GM19238 (cell line): ENCODE data around the gene ZKSCAN5.
"Not testable (repeated sequence)": the region's sequence is repeated elsewhere in the genome, so short reads cannot be mapped to it uniquely, and the experiment has no call there.

Source experiments
- DNase-seq: peaks from one replicate; pipeline ENCODE4 v3.0.0; 2011; ENCODE audit warnings: low spot score; ENCODE audit not compliant: insufficient read length

Gene ZKSCAN5

DNA sequence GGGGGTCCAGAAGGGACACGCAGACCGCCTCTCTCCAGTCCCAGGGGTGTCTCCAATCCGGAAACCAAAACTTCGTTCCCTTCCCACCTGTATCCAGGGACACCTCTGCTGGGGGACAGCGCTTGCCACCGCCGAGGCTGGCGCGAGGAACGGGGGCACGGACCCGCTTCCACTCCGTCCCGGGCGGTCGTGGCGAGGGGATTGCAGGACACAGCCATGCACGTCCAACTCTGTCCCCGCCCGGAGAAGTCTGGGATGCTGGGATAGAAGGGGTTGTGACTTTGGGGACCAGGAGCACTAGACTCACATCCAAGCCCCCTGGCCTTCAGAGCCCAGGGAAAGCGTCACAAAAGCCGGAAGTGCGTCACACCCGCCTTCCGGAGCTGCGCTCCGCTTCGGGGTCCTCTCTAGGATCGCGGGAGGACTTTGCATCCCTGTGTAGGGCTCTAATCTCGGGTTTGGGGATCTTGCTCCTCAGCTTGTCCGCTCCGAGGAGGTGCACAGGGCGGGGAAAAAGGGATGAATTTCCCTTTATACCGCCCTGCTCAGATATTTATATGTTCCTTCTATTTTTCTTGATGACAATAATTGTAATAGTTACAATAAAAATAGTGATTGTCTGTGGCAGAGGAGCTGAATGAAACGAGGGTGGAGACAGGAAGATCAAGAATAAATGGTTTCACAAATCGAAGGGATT, 47.5 kb downstream of the ZKSCAN5 start, which contains the start of gene FAM200A:
Gene FAM200A (minus strand): TSS at position 348 of the 697 bp plus-strand sequence. CDS start 3,707 bp downstream, outside the sequence.
- DNase-seq: peak; percentile 95

DNA sequence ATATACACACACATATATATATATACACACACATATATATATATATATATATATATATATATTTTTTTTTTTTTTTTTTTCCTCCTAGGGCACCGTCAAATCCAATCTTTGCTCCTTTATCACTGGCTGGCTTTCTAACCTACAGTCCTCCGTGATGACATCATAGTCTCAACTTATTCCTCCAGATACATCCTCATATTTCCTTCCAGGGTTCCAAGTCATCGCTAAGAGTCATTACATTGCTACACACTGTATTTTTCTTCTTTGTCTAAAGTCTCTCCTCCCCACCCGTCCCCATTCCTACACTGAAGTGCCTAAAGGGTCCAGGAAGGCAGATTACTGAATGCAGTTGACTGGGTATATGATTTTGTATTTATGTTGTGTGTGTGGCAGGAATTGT, 48.6 kb downstream of the ZKSCAN5 start:
- no peak for DNase-seq

DNA sequence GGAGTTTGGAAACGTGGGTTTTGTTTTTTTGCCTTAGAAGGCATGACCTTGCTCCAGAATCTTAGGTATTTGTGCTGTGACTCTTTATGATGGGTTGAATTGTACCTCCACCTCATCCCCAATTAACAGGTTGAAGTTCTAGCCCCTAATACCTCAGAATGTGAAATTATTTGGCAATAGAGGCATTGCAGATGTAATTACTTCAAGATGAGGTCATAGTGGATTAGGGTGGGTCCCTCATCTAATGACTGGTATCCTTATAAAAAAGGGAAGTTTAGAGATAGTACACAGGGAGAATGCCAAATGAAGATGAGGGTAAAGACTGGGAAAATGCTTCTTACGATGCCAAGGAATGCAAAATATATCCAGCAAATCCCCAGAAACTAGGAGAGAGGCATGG, 50.5 kb downstream of the ZKSCAN5 start:
- DNase-seq: no peak

DNA sequence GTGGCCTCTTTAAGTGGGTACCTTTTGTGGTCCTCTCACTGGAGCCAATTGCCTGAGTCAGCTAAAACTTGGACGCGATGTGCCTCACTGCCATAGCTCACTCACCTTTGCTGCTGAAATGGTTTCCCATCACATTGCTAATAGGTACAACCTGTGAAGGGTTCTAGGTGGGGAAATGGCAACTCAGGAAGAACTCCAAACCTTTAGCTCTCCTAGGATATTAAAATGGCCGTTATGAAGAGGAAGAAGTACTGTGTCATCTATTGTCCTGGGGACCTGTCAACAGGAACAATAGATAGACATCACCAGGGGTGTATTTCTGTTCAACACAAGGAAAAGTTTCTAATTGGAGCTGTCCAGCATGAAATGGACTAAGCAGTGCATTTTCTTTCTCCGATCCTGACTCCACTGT, 52.7 kb downstream of the ZKSCAN5 start:
- DNase-seq: no peak

DNA sequence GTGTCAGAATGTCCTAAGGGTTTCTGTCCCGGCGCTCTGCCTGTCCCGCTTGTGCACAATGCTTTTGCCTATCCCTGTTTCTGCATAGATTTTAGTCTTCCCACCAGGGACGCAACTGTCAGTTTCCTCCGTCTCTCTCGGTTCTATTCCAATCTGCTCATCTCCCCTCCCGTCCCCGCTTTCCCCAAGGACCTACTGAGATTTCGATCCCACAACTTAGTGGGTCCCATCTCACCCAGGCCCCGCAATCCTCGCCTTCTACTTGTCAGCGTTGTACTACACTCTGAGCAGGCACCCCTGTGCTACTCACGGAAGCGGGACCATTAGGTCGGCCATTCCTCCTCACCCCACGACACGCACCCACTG, 53.5 kb downstream of the ZKSCAN5 start:
- DNase-seq: no peak

DNA sequence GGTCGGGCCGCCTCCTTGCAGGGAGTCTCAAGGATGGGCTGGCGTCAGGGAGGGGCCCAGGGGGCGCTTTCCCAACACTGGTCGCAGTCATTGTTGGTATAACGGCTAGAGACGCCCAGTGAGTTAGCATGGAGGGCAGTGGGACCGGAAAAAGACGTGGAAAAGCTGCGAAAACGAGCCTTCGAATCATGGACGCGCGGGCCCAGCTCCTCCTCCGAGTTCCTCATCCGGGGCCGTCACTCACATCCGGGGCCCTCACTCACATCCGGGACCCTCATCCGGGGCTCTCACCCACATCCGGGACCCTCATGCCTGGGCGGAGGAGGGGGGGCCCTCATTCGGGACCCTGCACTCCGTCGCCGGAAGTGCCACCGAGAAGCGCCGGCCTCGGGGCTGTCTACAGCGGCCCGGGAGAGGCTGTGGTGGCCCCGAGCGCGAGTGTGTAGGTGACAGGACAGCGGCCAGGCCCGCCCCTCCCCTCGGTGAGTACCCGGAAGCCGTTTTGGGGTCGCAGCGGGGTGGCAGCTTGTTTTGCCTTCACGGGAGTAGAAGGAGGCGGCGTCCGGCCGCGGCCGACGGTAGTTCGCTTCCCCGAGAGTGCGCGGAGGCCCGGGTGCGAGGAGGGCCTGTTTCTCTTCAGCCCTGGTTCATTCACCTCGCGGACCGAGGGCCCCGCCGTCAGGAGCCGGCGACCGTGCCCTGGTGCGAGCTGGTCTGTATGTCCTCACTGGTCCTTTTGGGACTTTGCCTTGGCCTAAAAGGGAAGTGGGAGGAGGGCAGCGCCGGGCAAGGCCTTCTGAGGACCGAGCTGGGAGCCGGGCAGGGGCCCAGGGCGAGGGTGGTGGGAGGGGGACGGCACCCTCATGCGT, 54.1 kb downstream of the ZKSCAN5 start, which contains the start of gene ZNF655:
Gene ZNF655 (plus strand): TSS at position 337 of the 869 bp plus-strand sequence. CDS start 1,918 bp downstream, outside the sequence.
- peak; percentile 94 for DNase-seq

DNA sequence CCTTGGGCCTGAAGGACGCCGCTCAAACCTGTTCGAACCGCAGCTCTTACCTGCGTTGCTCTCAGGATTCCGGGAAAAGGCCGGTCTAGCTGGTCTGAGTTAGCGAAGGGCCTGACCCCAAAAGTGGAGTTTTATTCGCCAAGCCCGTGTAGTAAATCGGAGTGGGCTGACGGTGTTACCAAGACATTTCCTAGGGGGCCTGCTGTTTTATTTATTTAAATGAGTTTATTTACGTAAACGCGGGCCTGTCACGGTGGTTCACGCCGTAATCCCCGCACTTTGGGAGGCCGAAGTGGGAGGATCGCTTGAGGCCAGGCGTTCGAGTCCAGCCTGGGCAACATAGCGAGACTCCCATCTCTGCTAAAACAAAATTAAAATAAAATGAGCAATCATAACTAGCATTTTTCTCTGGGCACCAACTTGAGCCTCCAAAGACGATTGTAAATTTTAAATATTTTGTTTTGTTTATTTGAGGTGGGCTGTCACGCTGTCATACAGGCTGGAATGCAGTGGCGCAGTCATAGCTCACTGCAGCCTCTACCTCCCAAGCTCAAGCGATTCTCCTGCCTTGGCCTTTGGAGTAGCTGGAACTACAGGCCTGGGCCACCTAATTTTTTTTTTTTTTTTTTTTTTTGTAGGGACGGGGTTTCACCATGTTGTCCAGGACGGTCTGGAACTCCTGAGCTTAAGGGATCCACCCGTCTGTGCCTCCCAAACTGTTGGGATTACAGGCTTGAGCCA, 54.9 kb downstream of the ZKSCAN5 start:
- DNase-seq: no peak

DNA sequence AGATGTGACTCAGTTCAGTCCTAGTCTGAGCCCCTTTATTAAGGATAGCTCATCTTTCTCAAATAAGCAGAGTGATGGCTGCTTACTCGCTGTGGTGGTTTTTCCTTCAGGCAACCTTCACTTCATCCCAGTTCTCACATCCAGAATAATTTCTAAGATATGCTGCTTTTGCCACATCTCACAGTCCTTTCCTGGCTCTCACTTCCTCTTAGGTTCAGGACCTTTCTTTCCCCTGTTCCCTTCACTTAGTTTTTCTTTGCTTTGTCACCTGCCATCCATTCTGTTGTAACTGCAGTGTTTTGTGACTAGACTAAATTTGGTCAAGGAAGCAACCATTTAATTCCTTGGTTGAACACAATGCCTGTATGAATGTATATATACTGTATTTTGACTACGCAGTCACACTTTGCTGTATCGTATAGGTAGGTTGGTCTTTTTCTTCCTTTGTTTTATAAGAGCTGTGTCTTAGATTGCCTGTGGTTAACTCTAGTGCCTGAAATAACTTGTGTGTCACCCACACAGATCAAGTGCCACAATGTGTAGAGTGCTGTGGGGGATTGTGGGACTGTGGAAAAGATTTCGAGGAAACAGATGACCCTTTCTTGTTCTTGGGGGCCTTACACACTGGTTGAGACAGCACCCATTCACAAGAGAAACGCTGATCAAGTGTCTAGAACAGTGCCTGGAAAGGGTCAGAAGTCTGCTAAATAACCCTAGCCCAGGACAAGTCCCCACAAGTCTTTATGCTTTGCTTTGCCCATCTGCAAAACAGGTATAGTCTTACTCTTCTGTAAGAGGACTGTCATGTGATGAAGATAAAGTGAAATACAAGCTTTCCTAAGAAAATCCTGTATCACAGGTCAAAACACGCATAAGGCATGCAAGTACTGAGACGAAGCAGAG, 56.6 kb downstream of the ZKSCAN5 start:
- no peak for DNase-seq

DNA sequence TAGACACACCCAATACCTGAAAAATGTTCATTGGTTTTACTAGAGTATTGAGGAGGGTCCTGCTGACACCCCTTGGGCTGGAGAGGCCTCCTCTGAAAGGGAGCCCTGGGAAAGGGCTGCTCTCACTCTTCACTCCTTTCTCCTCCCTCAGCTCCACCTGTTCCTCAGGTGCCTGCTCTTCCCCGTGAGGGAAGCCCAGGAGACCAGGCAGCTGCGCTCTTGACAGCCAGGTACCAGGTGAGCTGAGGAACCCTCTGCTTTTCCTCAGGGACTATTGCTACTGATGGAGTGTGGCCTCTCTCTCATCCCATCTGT, 57.2 kb downstream of the ZKSCAN5 start:
- DNase-seq: no peak

DNA sequence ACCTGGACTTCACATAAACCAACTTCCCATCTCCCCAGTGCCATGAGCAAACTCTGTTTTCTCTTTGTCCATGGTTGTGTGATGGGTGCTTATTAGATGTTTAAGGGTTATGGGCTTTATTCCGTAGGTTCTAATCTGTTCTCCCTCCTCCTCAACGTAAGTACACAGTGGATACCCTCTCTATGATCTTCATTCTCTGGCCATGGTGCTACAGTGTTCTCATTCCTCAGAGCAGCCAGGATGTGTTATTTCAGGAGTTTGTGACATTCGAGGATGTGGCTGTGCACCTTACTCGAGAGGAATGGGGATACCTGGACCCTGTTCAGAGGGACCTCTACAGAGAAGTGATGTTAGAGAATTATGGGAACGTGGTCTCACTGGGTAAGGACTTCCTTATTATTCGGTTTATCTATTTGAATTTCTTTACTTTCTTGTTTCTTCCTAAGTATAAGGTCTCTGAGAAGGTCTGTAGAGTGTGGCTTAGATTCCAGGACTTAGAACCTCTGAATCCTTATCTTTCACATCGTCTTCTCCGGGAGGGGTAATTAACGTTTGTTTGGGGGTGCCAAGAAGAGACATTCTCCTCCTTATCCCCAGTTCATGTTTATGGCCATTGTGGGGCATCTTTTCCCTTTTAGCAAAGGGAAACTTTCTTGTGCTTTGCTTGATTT, 57.8 kb downstream of the ZKSCAN5 start:
- no peak for DNase-seq

DNA sequence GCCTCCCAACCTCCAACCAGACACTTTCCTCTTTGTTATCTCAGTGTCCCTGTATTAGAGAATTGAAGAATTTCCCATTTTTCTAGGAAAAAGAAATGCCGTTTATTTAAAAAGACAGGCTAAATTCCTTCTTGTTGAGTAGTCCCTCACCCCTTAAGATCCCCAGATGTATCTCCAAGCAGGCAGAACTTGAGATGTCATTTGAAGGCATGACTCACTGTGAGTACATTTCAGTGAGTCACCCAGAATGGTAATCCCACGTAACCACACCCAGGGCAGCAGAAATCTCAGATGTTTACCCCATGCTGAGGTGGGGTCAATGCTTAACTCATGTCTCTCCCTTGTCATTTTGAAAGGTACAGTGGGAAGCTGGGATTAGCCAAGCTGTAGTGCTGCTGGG, 58.4 kb downstream of the ZKSCAN5 start:
- DNase-seq: no peak

DNA sequence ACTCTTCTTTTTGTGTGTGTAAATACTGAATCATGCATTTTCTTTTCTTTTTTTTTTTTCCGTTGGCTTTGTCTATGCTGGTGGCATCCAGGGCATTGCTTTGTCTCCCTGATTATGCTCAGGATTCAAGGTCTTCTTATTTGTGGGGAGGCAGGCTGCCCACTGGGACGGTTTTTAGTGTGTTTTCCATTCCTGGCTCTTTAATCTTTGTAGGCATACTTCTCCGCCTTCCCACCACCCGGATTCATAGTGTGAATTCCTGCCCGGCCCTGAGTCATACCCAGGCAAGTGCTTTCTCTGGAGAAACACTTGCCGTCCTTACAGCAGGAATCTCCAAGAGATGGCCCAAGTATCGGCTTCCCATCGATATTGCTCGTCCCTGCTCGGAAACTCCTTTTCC, 59.2 kb downstream of the ZKSCAN5 start:
- DNase-seq: no peak

DNA sequence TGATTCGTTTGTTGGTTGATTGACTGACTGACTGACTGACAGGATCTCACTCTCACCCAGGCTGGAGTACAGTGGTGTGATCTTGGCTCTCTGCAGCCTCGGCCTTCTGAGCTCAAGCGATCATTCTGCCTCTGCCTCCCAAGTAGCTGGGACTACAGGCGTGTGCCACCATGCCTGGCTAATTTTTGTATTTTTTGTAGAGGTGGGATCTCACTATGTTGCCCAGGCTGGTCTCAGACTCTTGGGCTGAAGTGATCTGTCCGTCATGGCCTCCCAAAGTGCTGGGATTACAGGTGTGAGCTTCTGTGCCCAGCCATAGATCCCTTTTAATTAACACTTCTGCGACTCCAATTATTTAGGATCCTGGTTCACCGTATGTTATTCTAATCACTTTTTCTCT, 64.3 kb downstream of the ZKSCAN5 start:
- not testable (repeated sequence) for DNase-seq

DNA sequence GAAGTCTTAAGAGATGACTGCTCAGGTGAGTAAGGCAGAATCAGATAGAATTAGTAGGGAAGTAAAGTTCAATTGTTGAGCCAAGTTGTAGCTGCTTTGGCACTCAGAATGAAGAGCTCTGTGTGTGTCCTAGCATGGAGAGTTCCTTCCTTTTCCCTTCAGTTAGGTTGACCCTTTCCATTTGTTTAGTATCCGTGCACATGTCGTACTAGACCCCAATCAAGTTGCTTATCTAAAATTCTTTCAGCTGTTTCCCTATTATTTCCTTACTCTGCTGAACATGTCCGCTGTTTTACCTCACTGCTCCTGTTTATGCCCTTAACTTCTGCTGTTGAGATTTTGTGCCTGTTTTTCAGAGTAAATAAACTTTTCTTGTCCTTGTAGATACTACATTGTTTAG, 67.3 kb downstream of the ZKSCAN5 start:
- DNase-seq: no peak

DNA sequence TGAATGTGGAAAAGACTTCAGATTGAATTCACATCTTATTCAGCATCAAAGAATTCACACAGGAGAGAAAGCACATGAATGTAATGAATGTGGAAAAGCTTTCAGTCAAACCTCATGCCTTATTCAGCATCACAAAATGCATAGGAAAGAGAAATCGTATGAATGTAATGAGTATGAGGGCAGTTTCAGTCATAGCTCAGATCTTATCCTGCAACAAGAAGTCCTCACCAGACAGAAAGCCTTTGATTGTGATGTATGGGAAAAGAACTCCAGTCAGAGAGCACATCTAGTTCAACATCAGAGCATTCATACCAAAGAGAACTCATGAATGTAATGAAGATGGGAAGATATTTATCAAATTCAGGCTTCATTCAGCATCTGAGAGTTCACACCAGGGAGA, 68.8 kb downstream of the ZKSCAN5 start:
- DNase-seq: no peak

DNA sequence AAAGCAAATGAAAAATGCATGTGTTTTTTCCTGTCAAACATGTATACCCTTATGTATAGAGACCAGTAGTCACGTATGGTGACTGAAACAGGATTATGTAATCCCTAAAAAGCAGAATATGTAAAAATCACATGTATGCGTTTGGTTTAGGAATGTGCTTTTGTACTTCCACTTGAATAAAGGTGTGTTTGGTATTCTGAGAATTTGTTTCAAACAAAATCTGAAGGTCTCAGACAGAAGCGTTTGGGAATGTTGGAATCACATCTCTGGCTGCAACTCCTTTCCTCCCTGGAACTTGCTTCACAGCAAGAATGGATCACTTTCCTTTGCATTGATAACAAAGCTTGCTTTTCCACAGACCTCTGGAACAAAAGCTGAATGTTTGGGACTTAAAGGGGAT, 71.8 kb downstream of the ZKSCAN5 start:
- DNase-seq: no peak

DNA sequence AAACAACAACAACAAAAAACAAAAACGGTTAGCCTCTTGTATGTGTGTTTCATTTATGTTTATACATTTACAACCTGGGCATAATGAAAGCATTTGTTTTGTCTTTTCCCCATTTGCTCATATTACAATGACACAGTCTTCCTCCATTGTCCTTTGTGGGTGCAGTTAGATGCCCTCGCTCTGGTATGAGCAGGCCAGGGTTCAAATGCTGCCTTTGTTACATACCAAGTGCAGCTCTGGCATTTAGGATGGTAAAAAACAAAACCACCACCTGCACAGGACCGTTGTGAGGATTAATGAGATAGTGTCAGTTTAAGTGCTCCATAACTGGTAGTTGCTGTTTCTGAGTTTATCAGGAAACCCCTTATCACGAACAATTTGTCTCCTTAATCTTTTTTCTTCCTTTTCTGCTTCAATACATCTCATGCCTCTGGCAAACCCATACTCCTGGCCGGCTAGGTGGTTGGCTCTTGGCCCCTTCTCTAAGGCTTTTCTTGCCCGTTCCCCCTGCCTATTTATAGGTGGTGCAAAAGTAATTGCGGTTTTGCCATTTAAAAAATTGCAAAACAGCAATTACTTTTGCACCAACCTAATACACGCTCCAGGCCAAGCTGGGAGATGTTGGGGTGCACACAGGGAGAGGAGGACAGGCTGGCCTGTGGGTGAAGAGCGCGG, 75.0 kb downstream of the ZKSCAN5 start:
- DNase-seq: no peak

DNA sequence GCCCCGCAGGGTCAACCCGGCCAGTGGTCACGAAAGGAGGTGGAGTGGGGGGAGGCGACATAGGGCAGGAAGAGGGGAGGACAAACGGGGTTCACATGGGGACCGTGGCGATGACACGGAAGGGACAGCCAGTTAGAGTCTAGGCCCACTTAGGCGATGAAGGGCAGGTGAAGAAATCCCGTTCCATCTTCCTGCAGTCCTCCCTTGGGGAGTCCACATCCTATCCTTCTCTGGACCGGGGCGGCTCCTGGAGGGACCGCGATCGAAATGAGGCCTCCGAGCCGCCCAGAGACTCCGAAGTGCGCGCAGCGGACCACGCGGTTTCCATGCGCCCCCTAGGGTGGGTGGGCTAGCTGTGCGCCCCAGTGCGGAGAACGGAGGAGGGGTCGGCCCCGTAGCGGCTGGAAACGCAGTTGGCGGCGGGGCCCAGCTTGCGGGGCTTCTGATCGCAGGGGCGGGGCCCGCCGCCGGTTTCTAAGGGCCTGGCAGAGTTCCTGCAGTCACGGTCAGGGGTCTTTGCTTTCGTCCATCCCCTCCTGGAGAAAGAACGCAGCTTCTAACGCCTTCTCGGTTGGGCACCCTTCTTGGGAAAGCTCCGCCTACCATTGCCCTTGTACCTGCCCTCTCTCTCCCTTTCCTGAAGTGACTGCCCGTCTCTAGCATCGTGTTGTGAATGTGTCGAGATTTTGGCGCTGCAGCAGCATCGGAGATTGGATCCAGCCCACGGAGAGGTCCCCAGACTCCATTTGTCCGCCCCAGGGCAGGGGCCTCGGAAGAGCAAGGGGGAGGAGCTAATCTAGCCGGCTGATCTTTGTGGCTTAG, 75.7 kb downstream of the ZKSCAN5 start:
- DNase-seq: peak; percentile 12

DNA sequence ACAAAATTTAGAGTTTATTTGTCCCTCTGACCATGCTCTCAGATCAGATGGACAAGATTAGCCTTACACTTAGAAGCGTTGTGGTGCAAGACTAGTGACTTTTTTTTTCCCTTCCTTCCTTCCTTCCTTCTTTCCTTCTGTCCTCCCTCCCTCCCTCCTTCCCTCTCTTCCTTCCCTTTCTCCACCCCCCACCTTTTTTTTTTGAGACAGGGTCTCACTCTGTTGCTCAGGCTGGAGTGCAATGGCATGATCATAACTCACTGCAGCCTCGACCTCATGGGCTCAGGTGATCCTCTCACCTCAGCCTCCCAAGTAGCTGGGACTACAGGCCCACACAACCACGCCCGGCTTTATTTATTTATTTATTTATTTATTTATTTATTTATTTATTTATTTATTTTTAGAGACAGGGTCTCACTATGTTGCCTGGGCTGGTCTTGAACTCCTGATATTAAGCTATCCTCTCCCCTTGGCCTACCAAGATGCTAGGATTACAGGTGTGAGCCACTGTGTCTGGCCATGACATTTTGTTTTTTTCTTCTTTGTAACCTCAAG, 76.4 kb downstream of the ZKSCAN5 start:
- DNase-seq: not testable (repeated sequence)
